Neuron (in vitro differentiated cells): ENCODE data around the gene METTL6.

Experiments
- H2AFZ ChIP-seq: one replicate; pipeline ENCODE4 v1.6.1; 2013; ENCODE audit warnings: low read depth, mild to moderate bottlenecking, inconsistent platforms, low read length, moderate library complexity
- H3K27me3 ChIP-seq: one replicate; pipeline ENCODE4 v1.6.1; 2013; ENCODE audit warnings: low read length; ENCODE audit not compliant: insufficient read depth
- H3K36me3 ChIP-seq: one replicate; pipeline ENCODE4 v1.6.1; 2013; ENCODE audit warnings: low read length; ENCODE audit not compliant: insufficient read depth
- H3K4me1 ChIP-seq: one replicate; pipeline ENCODE4 v1.6.1; 2013; ENCODE audit warnings: low read length; ENCODE audit not compliant: insufficient read depth
- H3K4me3 ChIP-seq: 2 replicates; pipeline ENCODE4 v1.5.1; 2013; ENCODE audit warnings: mild to moderate bottlenecking, low read length, moderate library complexity
- H3K9me3 ChIP-seq: one replicate; pipeline ENCODE4 v1.6.1; 2013; ENCODE audit warnings: low read length

Gene METTL6

DNA sequence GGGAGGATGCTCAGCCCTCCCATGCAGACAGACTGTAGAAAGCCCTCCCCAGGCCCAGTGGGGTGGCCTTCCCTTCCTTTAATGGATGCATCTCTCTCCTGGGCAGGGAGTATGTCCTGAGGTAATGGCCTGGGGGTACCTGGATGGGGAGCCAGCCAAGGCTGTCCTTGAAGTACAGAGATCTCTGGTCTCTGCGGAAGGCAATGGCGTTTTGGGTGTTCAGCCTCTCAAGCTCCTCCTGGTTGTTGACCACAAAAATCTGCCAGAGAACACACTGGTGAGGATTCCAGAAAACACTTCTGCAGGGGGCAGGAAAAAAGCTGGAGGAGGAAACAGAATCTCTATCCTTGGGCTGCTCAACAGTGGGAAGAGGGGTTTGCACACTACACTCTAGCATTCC lies 29.0 kb upstream of the METTL6 start:
- H3K4me3 ChIP-seq, result no peak overlapping the region
- no peaks in the 10 kb centered on the region for H3K4me1 ChIP-seq
- no peaks in the 10 kb centered on the region for H3K9me3 ChIP-seq
- H2AFZ ChIP-seq, result no peak overlapping the region
- H3K27me3 ChIP-seq, result no peaks in the 10 kb centered on the region
- no peaks in the 10 kb centered on the region for H3K36me3 ChIP-seq

DNA sequence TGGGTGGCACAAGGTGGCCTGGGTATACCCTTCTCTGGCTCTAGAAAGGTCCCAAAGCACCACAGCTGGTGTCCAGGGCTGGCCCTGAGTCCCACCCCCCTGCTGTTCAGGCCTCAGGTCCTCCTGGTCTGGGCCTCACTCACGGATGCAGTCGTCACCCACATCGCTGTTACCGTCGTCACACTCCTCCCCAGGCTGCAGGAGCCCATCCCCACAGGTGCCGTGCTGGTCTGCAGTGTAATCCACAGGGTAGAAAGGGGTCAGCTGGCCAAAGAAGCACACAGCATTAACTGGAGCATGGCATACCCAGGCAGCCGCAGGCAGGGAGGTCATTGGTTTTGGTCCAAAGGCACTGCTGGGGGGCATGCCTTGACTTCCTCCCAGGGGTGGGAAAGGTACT lies 28.4 kb upstream of the METTL6 start:
- Histone ChIP-seq H2AFZ (no peak overlapping the region), H3K27me3 (no peaks in the 10 kb centered on the region), H3K4me3 (no peak overlapping the region), H3K9me3 (no peaks in the 10 kb centered on the region), H3K4me1 (no peaks in the 10 kb centered on the region), H3K36me3 (no peaks in the 10 kb centered on the region)

DNA sequence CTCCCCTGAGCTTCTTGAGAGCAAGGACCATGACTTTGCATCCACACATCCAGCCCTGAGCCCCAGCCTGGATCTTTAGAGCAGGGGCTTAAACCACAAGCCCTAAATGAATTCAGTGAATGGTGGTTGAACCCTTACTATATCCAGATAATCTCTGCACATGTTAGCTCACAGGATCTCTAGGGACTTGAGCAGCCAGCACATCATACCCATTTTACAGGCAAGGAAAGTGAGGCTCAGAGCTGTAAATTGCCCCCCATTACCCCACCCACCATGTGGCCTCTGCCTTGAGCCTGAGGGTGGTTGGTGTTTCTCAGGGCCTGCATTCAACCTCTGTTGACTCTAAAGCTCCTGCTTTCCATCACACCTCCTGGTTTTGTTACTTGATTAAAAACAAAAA lies 27.6 kb upstream of the METTL6 start:
- Histone ChIP-seq H3K4me3 (no peak overlapping the region), H3K9me3 (no peaks in the 10 kb centered on the region), H3K36me3 (no peaks in the 10 kb centered on the region), H2AFZ (no peak overlapping the region), H3K27me3 (no peaks in the 10 kb centered on the region), H3K4me1 (no peaks in the 10 kb centered on the region)

DNA sequence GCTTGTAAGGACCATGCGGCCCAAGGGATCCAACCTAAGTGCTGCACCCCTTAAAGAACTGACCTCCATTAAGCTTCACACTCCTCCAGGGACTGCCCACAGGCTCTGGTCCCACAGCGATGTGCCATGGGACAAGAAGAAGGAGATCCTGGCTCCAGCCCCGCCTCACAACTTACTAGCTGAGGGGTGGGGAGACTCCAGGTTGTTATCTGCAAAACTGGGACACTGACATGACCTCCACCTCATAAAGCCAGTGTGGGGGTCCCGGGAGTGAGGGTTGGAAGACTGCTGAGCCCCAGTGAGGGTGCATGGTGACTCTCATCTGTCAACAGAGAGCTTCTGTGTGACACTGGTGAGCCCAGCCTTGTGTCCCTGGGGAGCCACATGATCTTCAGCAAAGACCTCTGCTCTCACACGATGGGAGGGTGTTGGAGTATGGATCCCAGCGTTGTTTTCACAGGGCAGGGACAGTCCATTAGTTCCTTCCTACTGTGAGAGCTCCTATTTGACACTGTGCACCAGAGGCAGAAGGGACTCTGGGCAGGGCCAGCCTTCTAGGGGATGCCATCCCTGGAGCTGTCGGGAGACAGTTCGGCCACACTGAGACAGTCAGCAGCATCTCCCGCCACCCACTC lies 26.8 kb upstream of the METTL6 start:
- no peaks in the 10 kb centered on the region for H3K4me1 ChIP-seq
- no peaks in the 10 kb centered on the region for H3K36me3 ChIP-seq
- H2AFZ ChIP-seq, result no peak overlapping the region
- no peaks in the 10 kb centered on the region for H3K9me3 ChIP-seq
- H3K27me3 ChIP-seq, result no peaks in the 10 kb centered on the region
- no peak overlapping the region for H3K4me3 ChIP-seq

DNA sequence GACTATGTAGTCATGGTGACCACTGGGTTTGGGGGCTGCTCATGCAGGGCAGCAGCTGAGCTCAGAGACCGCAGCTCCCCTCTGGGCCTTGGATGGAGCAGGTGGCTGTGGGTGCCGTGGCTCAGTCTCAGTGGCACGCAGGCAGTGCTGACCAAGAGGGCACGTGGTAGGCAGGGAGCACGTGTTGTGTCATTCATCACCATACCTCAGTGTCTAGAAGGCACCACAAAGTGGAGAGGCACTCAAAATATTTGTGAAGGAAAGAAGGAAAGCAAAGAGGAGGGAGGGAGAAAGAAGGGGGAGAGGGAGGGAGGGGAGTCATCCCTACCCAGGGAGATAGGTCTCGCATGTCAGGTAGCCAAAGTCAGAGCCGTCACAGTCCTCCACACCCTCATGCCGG lies 26.2 kb upstream of the METTL6 start:
- Histone ChIP-seq H3K9me3 (no peaks in the 10 kb centered on the region), H3K4me1 (no peaks in the 10 kb centered on the region), H3K4me3 (no peak overlapping the region), H3K36me3 (no peaks in the 10 kb centered on the region), H3K27me3 (no peaks in the 10 kb centered on the region), H2AFZ (no peak overlapping the region)

DNA sequence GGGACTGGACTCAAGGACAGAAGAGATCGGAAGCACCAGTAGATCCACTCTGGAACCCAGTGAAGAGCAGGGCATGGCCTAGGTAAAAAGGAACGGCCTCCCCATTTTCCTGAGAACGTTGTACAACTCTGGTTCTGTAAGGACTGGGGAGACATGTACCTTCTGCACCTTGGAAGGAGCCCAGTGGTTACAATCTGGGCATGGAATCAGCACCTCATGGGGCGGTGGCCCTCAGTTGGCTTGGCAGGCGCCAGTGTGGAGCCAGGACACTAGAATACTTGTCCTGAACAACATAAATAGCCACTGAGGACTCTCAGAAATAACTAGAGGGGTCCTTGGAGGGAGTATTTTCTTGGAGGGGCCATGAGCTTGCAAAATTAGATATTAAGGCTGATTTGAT lies 25.6 kb upstream of the METTL6 start:
- H3K36me3 ChIP-seq, result no peaks in the 10 kb centered on the region
- H3K27me3 ChIP-seq, result no peaks in the 10 kb centered on the region
- no peaks in the 10 kb centered on the region for H3K9me3 ChIP-seq
- no peaks in the 10 kb centered on the region for H3K4me1 ChIP-seq
- H3K4me3 ChIP-seq, result no peak overlapping the region
- H2AFZ ChIP-seq, result no peak overlapping the region

DNA sequence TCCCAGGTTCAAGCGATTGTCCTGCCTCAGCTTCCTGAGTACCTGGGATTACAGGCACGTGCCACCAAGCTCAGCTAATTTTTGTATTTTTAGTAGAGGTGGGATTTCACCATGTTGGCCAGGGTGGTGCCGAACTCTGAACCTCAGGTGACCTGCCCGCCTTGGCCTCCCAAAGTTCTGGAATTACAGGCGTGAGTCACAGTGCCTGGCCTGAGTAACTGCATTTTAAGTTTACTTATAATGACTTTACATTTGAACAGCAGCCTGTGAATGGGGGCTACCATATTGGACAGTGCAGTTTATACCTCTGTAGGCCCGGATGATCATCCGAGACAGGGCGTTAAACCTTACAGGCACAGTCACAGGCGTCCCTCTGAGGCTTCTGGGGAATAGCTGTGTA lies 24.8 kb upstream of the METTL6 start:
- no peaks in the 10 kb centered on the region for H3K27me3 ChIP-seq
- no peaks in the 10 kb centered on the region for H3K9me3 ChIP-seq
- no peaks in the 10 kb centered on the region for H3K36me3 ChIP-seq
- no peak overlapping the region for H2AFZ ChIP-seq
- H3K4me3 ChIP-seq, result no peak overlapping the region
- H3K4me1 ChIP-seq, result no peaks in the 10 kb centered on the region

DNA sequence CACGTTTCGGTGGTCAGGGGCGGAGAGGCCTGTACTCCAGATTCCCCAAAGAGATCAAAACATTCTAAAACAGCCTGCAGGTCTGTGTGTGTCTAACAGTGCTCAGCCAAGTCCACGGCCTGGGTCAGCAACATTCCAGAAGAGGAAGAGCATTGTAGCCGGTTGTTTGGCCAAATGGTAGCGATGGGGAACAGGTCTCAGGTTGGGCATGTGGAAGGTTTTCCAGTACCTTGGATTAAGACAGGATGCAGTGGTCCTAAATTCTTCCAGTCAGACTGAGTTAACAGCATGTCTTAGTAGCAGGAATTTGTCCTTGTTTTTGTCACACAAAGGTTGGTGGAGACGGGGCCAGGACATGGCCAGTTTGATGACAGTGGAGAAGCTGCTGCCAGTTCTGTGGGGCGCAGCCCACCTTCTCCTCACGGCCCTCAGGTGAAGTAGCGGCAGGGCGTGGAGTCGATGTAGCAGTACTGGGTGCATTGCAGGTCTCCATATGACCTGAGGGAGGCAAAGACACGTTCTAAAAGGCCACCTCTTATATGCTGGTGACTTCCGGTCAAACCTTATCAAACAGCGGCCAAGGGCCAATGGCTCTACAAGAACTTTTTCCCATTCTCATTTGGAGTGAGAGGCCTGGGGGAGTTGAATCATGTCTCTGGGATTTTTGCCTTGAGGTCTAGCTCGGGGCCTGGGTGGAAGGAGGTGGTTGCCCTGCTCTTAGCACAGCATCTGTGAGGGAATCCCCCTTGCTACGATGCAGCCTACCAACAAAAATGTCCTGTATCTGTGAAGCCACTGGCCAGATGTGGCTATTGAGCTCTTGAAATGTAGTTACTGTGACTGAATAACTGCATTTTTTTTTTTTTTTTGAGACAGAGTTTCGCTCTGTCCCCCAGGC lies 24.1 kb upstream of the METTL6 start:
- Histone ChIP-seq H3K4me1 (no peaks in the 10 kb centered on the region), H3K27me3 (no peaks in the 10 kb centered on the region), H3K9me3 (no peaks in the 10 kb centered on the region), H3K36me3 (no peaks in the 10 kb centered on the region), H3K4me3 (no peak overlapping the region), H2AFZ (no peak overlapping the region)

DNA sequence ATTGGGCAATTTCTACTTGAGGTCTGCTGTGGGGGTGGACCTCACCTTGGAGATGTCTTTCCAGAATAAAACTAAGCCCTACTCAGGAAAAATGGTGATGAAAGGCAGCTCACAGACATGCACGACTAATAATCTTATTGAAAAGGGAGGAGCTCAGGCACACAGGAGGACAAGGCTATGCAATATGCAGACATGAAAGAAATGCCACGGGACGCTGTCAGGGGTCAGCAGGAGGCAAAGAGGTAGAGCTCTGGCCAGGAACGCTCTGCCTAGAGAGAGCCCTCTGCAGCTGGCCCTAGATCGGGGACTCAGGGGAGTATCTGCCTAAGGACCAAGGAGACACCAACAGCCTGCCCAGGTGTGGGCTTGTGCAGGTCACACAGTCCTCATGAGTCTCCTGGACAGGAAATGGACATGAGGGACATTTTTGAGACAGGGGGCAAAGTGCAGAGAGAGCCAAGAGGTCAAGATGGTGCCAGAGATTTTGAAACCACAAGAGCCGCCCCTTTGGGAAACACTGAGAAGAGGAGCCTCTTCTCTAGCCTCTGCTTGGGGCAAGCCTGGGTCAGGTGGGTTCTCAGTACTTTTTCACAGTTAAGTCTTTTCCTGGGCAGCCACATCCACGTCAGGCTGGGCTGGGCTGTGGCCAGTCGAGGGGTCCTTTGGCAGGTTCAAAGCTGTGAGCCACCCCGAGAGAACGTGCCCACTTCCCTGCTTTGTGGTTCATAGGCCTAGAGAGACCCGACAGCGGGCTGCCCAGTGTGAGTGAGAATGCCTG lies 23.3 kb upstream of the METTL6 start:
- H3K9me3 ChIP-seq, result no peaks in the 10 kb centered on the region
- no peak overlapping the region for H2AFZ ChIP-seq
- no peaks in the 10 kb centered on the region for H3K27me3 ChIP-seq
- no peaks in the 10 kb centered on the region for H3K4me1 ChIP-seq
- no peak overlapping the region for H3K4me3 ChIP-seq
- H3K36me3 ChIP-seq, result no peaks in the 10 kb centered on the region

DNA sequence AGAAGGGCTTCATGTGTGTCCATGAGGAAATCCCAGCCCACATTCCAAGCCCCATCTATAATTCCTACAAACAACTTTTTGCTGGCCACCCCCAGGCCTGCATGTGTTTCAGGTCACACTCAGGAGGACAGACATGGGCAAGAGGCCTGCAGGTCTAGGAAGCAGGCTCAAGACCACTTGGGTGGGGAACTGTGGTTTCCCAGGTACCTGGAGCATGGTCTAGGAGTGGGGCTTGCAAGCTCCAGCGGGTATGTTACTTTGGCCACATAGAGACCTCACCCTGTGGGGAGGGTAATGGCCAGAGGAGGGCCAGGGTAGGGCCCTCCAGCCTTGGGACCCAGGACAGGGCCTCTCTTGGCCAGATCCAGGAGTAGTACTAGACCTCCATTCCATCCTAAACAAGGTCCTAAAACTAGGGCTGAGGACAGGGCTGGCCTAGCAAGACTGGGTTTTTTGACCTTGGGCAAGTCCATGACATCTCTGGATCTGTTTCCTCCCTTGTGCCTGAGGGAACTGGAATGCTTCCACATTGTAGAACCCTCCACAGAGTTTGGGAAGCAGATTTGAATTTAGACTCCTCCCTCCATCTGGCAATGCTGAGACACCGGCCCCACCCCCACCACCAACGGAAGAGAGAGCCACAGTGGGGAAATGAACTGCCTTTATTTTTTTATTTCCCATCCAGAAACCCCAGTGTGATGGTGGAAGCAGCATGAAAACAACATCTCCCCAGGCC lies 22.3 kb upstream of the METTL6 start:
- Histone ChIP-seq H3K4me3 (no peak overlapping the region), H3K36me3 (no peaks in the 10 kb centered on the region), H3K9me3 (no peaks in the 10 kb centered on the region)

DNA sequence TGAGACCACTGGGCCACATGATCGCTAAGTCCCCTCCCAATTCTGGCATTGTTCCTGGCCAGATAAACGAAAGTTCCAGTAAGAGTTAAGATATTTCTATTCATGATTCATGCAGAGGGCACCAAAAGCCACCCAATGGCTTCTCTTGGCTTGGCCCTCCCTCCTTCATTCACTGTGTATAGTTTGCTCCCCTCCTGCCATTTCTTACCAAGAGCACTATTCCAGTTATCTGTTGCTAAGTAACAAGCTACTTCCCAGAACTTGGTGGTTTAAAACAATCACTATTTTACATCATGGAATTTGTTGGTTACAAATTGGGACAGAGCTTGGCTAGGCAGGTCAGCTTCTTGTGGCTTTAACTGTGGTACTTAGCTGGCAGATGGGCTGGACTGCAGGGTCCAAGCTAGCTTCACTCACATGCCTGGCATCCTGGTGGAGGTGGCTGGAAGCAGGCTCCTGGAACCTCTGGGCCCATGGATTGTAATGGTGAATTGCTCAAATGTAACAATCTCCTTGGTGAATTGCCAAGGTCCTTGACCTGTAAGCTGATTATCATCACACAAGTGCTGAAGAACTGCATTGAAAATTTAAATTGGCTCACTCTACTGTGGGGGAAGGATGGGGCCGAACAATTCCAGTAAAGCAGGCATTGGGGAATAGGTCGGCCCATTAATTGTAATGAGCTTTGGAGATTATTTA lies 16.6 kb upstream of the METTL6 start:
- H3K4me3 ChIP-seq, result no peak overlapping the region
- no peaks in the 10 kb centered on the region for H3K27me3 ChIP-seq
- H2AFZ ChIP-seq, result no peak overlapping the region
- H3K36me3 ChIP-seq, result peaks cover 28% of the 10 kb centered on the region
- H3K4me1 ChIP-seq, result peaks cover 9% of the 10 kb centered on the region
- no peaks in the 10 kb centered on the region for H3K9me3 ChIP-seq

More for the DNA sequence above, 22.3 kb upstream of the METTL6 start:
- no peaks in the 10 kb centered on the region for H3K4me1 ChIP-seq
- H2AFZ ChIP-seq, result no peak overlapping the region
- no peaks in the 10 kb centered on the region for H3K27me3 ChIP-seq

DNA sequence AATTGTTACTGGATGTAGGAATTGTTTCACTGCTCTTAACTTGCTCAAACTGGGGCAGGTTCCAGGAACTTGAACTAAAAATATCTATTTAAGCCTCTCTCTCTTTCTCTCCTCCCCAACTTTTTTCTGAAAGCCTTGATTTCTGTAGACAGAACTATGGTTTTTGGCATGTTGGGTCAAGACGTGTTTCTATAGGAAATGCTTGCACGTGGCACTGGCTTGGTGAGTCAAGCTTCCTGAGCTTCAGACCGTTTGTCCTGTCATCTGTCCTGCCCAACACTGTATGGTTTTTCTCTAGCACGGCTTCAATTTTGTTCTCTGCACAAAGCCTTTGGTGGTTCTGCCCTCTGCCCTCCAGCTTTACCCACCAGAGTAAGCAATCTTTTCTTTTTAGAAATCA lies 13.5 kb upstream of the METTL6 start:
- Histone ChIP-seq H2AFZ (no peak overlapping the region), H3K36me3 (peaks cover 52% of the 10 kb centered on the region), H3K4me3 (no peak overlapping the region), H3K27me3 (no peaks in the 10 kb centered on the region), H3K4me1 (peaks cover 9% of the 10 kb centered on the region), H3K9me3 (no peaks in the 10 kb centered on the region)
